ENCODE measurements around the gene GRM7. TPM values are rescaled to one million over a fixed set of nuclear protein-coding genes. Genes with fewer than 3 reads are reported as not detected.

Gene GRM7
- total and polyA plus RNA-seq, 9 of the 15 experiments (the other 6 are each of a cell fraction or from before 2014, with no cell fraction given) = not detected

GRCh38 chr3:7692866-7693265, 832.0 kb downstream of the GRM7 start:
- ChIA-PET POLR2A (no interaction called here), CTCF (ENCODE audit: low intra/inter-chr PET ratio) (no interaction called here)
- TF ChIP-seq TEAD1 (CRISPR knock-in tag; IDR thresholded peaks at IDR 0.05) (no peak), KDM2B (CRISPR knock-in tag; IDR thresholded peaks at IDR 0.05) (no peak), ZNF134 (CRISPR knock-in tag; conservative IDR thresholded peaks at IDR 0.05) (no peak), ZNF274 (IDR thresholded peaks at IDR 0.05; ENCODE audit: borderline replicate concordance, low read depth, low read length) (no peak), EZH2 (IDR thresholded peaks at IDR 0.05; ENCODE audit: borderline replicate concordance, low read depth, low read length) (no peak), TARDBP (IDR thresholded peaks at IDR 0.05) (no peak), HMBOX1 (IDR thresholded peaks at IDR 0.05) (no peak), SUPT5H (IDR thresholded peaks at IDR 0.05) (no peak), U2AF1 (optimal IDR thresholded peaks at IDR 0.05; ENCODE audit: low read depth, low read length) (no peak), MTF1 (CRISPR knock-in tag; IDR thresholded peaks at IDR 0.05; ENCODE audit: borderline replicate concordance) (no peak), SMARCA5 (IDR thresholded peaks at IDR 0.05) (no peak), ZNF586 (CRISPR knock-in tag; conservative IDR thresholded peaks at IDR 0.05) (no peak), XRCC5 (IDR thresholded peaks at IDR 0.05; ENCODE audit: low read depth, low read length) (no peak), CREB3 (tag; conservative IDR thresholded peaks at IDR 0.05; ENCODE audit: low read depth) (no peak), NFIX (CRISPR knock-in tag; IDR thresholded peaks at IDR 0.05; ENCODE audit: low read depth) (no peak), RFX5 (IDR thresholded peaks at IDR 0.05; ENCODE audit: low read depth, low read length) (no peak), HDAC1 (IDR thresholded peaks at IDR 0.05) (no peak), PBX2 (CRISPR knock-in tag; IDR thresholded peaks at IDR 0.05; ENCODE audit: low read depth) (no peak), PBX2 (tag; conservative IDR thresholded peaks at IDR 0.05; ENCODE audit: low read depth) (no peak)
- no peak overlapping the region for H3K4me2 ChIP-seq (ENCODE audit: insufficient read depth, low read length)
- H3K27me3 ChIP-seq (ENCODE audit: control insufficient read depth in 2 of 2, insufficient read depth in 2 of 2, low read length in 2 of 2) = no peaks in the 10 kb centered on the region
- FAIRE-seq (no peak), ATAC-seq (no peak), DNase-seq (ENCODE audit: extremely low read depth in 1 of 4, low spot score in 3 of 4) (no peak)
- H3K4me1 ChIP-seq (replicated peaks in 1 of 2; ENCODE audit: control insufficient read depth in 2 of 2, insufficient read depth in 2 of 2, low read length in 2 of 2) = no peaks in the 10 kb centered on the region
- no TSS peak for BruUV-seq (replicated peaks)
- intact Hi-C loops (cut with micrococcal nuclease) = no loop called here
- H3K9ac ChIP-seq (ENCODE audit: insufficient read depth in 1 of 2, low read depth in 2 of 2, low read length in 2 of 2) = no peak overlapping the region
- H2AFZ ChIP-seq (ENCODE audit: low read depth, low read length) = no peak overlapping the region
- no peaks in the 10 kb centered on the region for H3K9me1 ChIP-seq (ENCODE audit: control insufficient read depth, insufficient read depth, low read length)
- no peak overlapping the region for H3K4me3 ChIP-seq
- no peaks in the 10 kb centered on the region for H3K9me3 ChIP-seq (replicated peaks; ENCODE audit: control insufficient read depth, insufficient read depth, low read depth, low read length)
- 0% methylated on average over 3 of the region's 3 CpGs for WGBS (ENCODE audit: insufficient coverage, low coverage, missing lambda C conversion rate)
- H3K27ac ChIP-seq (ENCODE audit: extremely low read depth, low read depth, low read length) = no peak overlapping the region
- H3K79me2 ChIP-seq (ENCODE audit: control insufficient read depth, insufficient read depth, low read length) = no peaks in the 10 kb centered on the region
- H3K36me3 ChIP-seq (ENCODE audit: control insufficient read depth, insufficient read depth, low read length) = no peaks in the 10 kb centered on the region
- in situ Hi-C loops (cut with MboI) = no loop called here
- no peaks in the 10 kb centered on the region for H4K20me1 ChIP-seq (replicated peaks; ENCODE audit: control insufficient read depth, insufficient read depth, low read length)

Measured in K562 (cell line).